GM12874 (cell line): ENCODE data around the gene JPH2.

Experiments
- CTCF ChIP-seq: IDR thresholded peaks from 2 replicates; pipeline ENCODE4 v1.5.1; 2011; ENCODE audit warnings: low read depth, mild to moderate bottlenecking, control low read depth, low read length, moderate library complexity; ENCODE audit not compliant: insufficient read depth

Gene JPH2

GRCh38 chr20:44117296-44118184, 69.4 kb downstream of the JPH2 start:
- TF ChIP-seq CTCF, result no peak

- TF ChIP-seq CTCF, result no peak
These were observed 71.0 kb downstream of the JPH2 start for GRCh38 chr20:44115762-44116644.

GRCh38 chr20:44115181-44115580, 71.8 kb downstream of the JPH2 start:
- TF ChIP-seq CTCF, result no peak

- no peak for TF ChIP-seq CTCF
These were observed 73.2 kb downstream of the JPH2 start for GRCh38 chr20:44113618-44114376.

- TF ChIP-seq CTCF, result no peak
These were observed 73.9 kb downstream of the JPH2 start for GRCh38 chr20:44112889-44113617.

- no peak for TF ChIP-seq CTCF
These were observed 74.5 kb downstream of the JPH2 start for GRCh38 chr20:44112456-44112855.
